HG02571 (cell line): ENCODE measurements around the gene CRHR1.
"Not testable (repeated sequence)": the region's sequence is repeated elsewhere in the genome, so short reads cannot be mapped to it uniquely, and the experiment has no call there.

Experiments
- ATAC-seq: cut with Tn5 transposase; IDR thresholded peaks from one replicate; pipeline ENCODE4 v1.9.1; 2021; ENCODE audit warnings: mild to moderate bottlenecking, moderate library complexity; ENCODE audit not compliant: unreplicated experiment

The CRHR1 gene

DNA sequence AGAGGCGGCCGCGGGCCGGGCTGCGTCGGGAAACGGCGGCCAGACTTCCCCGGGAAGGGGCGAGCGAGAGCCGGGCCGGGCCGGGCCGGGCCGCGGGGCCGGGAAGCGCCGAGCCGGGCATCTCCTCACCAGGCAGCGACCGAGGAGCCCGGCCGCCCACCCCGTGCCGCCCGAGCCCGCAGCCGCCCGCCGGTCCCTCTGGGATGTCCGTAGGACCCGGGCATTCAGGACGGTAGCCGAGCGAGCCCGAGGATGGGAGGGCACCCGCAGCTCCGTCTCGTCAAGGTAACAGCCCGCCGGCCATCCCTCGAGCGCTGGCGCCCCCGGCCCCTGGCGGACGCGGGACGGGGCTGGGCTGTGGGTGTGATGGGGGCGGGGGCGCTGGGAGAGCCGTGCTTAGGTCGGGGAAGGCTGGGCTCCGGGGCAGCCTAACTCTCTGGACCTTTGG is at the start of gene CRHR1:
TSS of gene CRHR1 (plus strand) at position 28 of the 448 bp plus-strand sequence. CDS start at position 253, 225 bp downstream.
- no peak for ATAC-seq

DNA sequence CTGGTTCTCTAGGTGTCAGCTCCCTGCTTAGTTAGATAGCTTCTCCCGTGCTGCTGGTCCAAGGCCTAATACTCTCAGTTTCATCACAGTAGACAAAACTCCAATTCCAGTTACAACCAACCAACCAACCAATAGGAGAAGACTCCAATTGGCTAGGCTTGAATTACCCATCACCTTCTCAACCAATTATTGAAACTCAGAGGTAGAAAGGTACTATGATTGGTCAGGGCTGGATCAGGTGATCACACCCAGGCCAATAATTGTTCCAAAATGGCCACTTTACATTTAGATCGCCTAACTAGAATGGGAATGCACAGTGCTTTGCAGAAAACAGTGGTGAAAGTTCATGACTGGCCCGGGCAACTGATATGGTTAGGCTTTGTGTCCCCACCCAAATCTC is 49.5 kb upstream of the CRHR1 start:
- ATAC-seq, result no peak

DNA sequence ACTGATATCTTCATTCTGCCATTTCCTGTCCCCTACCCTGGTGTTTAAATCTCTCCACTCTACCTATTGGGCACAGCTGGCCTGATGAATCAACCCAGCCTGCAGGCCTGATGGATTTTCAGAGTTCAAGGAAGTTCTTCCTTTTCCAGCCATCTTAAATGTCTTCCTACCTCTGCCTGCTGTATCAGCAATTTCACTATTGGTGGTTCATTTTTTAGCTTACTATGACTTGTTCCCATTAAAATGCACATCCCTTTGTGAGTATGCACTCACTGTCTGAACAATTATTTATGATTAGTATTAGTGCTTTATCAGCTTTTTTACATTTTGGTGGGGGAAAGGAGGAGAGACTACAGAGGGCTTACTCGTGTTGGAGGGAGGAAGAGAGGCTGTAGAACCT is 48.6 kb upstream of the CRHR1 start:
- no peak for ATAC-seq

DNA sequence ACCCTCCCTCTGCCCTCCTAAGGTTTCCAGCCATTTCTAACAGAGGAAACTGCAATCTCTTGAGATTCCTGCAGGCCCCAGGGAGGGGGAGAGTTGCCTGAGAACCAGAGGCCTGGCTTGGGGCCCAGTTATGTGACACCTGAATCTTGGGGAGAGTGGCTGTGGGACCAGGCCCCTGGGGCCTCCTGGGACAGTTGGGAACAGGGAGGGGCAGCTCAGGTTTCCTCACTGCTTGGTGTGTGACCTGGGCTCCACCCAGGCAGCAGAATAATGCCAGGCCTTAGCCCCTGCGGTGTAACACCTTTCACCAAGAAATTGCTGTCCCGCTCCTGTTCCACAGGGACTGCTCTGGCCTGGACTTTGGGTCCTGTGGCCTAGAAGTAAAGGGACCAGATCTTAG is 44.3 kb upstream of the CRHR1 start:
- ATAC-seq, result no peak

DNA sequence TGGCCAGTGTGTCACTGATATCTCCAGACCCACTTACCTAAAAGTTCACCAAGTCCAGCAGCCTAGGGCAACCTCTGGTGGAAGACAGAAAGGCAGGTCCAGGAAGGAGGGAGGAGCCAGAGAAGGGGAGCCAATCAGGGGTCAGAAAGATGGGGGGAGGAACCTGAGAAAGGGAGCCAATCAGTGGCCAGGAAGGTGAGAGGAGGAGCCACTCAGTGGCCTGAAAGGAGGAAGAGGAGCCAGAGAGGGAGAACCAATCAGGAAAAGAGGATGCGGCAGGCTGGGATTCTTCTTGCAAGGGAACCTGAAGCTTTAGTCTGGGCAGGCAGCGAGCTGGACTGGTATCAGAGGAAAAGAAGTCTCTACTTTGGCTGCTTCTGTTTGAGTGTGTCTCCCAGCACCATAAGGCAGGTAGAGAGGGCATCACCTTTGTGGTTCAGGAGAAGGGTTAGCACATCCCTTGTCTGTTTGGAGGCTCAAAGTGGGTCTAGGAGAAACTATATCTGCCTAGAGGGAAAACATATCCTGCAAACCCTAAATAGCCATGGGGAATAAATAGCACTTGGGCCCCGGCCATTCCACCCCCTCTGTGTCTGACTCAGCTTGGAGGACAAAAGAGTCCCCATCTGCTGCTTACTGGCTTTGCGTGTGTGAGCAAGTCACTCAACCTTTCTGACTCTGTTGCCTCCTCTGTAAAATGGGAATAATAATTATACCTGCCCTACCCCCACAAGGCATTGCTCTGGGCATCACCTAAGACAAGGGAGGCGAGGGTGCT is 43.4 kb upstream of the CRHR1 start:
- no peak for ATAC-seq

DNA sequence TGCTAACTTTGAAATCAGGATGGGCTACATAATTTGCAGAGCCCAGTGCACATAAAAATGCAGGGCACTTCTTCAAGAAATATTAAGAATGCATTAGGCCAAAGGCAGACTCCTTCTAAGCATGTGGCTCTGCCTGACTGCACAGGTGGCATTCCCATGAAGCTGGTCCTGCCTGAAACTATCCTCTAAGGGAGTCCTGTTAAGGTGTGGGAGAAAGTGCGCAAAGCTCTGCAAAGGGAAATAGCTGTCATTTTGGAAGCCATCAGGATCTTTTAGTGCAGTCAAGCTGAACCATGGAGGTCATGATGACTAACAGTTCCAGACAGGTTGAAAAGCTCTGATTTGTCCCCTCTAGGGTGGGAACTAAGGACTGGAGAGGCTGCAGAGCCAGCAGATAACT is 41.9 kb upstream of the CRHR1 start:
- no peak for ATAC-seq

DNA sequence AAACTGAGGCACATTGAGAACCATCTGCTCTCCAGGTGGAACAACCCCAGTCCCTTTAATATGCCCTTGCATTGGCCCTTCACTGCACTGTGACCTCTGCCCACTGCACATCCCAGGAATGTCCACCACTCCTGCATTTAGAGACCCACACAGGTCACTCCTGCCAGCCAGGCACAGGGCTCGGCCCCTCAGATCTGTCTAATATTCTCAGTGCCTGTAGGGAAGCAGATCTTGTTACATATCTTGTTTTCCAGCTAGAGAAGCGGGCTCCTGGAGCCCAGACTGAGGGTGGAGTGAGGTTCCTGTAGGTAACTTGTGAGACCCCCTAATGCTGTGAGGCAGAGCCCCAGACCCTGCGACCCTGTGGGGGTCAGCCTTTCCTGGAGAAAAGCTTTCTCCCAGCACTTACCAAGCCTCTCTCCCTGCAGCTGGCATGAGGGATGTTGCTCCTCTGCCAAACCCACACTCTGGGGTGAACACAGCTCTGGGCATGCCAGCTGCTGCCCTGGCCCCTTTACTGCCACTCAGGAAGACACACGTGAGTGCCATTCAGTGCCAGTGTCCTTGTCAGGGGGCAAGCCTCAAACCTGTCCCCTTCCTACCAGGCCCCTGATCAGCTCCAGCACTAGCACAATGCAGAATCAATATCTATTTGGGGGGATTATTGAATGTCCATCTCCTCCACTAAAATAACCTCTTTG is 40.3 kb upstream of the CRHR1 start:
- no peak for ATAC-seq

DNA sequence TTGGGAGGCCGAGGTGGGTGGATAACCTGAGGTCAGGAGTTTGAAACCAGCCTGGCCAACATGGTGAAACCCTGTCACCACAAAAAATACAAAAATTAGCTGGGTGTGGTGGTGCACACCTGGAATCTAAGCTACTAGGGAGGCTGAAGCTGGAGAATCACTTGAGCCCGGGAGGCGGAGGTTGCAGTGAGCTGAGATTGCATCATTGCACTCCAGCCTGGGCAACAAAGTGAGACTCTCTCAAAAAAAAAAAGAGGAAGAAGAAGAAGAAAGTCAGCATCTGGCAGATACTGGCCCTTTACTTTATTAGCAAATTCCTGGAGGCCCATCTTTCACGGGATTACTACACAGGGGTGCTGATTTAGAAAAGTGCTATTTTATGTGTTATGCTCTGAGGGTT is 39.3 kb upstream of the CRHR1 start:
- not testable (repeated sequence) for ATAC-seq

DNA sequence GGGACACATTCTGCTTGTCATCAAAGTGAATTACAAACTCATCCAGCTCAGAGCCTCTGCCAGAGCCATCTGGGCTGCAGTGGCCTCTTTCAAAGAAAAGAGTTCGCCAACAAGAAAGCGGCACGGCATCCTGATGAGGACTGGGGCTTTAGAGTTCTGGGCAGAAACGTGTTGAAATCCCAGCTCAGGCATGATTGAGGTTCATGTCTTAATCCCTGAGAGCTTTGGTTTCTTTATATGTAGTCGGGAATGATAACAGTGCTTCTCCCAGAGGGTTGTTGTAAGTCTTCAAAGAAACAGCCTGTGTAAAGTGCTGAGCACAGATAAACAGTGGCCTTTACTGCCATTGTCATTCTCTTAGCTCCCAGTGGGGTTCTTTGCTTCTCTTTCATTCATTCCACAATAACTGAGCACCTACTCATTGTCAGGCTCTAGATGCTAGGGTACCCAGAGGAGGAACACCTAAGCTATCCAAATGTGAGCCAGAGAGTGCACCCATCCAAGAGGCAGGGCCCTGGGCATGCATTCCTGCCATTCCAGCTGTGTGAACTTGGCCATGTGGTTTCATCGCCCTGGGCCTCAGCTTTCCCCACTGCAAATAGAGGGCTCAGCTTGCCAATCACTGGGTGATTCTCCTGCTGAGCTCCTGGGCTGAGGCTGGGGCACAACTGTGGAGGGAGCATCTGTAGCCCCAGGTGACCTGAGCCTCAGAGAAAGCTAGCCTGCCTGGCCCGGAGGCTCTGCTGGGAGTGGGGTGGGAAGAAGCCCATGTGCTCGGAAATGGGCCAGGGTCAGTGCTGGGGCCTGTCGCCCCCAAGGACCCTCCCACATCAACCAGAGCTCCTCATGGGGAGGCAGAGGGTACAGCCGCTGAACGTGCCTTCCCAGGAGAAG is 38.3 kb upstream of the CRHR1 start:
- ATAC-seq, result no peak

DNA sequence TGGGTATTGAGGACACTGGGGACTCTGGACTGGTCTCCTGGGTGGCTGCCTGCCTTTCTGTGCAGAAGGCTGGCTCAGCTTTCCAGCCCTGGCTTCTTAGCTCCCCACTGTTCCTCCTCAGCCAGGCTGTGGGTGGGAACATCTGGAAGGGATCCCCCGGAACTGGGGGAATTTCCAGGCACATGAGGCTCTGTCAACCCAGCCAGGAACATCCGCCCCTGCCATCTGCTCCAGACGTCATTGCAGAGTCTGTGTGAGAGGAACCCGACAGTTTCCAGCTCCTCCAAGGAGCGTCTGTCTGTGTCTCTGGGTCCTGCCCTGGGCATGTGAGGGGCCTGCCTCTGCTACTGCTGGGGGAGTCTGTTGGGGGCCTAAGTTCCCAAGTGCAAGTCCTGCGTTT is 36.2 kb upstream of the CRHR1 start:
- ATAC-seq, result no peak

DNA sequence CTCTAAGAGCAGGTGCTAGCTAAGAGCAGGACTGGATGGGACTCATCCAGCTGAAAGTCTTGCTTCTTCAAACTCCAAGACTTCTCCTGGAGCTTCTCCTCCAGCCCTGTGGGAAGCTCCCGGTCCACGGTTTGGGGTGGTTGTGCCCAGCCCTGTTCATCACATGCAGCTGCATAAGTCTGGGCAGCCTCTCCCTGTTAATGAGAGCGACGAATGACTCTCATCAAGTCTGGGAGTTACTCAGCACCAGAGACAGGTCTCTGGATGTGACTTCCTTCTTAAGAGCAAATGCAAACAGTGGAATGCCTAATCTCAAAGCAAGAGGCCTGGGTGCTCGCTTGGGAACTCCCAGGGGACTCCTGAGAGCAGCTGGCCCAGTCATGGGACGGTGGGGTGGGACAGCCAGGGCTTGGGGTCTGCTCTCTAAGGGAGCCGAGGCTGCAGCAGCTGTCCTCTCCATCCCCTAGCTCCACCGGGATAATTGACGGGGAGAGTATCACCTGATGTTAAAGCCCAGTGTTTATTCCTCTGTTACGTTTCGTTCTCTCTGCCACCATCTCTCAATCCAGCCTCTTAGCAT is 35.3 kb upstream of the CRHR1 start:
- ATAC-seq, result no peak

DNA sequence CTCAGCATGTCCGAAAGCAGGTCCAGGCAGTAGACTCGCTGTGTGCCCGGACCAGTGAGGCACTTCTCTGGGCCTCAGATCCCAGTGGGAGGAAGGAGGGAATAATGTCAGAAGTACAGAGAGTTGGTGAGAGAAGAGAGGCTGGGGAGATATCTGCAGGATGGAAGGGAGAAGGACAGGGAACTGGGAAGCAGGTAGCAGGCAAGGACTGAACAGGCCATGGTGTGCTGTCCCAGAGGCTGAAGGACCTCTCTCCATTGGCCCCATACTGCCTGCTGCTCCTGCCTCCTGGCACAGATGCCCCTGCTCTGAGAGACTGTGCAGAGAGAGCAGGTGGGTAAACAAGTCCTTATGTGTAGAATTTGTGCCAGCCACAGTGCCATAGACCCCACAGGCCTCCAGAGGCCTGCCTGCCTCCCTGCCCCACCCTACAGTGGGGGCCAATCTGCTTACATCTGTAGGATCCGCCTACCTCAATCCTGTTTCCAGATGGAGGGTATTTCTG is 34.2 kb upstream of the CRHR1 start:
- no peak for ATAC-seq

DNA sequence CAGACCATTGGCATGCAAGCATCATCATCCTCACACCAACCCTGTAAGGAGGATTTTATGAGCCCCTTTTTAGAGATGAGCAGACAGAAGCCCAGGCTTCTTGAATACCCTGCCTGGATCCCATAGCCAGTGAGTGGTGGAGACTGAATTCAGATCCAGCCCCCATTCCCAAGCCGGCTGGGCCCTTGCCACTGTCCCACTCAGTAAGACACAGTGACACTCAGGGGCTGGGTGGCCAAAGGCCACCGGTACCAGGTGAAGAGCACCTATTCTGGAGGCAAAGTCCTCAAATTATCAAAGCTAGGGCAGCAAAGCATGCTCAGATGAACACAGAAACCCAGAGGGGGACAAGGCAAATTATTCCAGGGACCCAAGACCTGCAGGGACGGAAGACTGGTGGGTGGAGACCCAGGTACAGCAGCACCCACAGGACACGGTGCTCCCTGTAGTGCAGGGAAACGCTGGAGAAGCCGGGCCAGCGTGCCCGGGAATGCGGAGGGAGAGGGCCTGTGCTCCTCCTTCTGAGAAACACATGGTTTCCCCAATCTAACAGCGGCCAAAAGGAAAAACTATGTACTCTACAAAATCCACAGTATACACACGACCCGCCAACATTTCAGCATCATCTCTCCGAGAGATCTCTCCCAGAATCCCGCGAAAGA is 33.2 kb upstream of the CRHR1 start:
- no peak for ATAC-seq

DNA sequence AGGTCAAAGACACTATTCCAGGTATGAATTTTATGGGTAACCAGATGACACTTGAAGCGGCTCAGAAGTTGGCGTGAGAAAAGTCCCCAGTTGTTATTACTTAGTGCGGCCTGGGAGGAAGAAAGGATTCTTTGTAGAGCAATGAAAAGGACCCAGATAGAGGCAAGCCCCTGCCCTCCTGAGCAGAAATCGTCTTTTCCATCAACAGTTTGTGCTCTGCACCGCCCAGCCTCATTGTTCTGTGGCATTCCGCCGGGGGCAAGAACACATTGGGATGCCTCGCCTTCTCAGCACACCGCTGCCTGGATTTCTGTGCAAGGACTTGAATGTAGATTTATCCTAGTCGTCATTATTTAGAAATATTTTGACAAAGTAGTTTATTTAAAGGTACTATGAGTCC is 32.7 kb upstream of the CRHR1 start:
- no peak for ATAC-seq

DNA sequence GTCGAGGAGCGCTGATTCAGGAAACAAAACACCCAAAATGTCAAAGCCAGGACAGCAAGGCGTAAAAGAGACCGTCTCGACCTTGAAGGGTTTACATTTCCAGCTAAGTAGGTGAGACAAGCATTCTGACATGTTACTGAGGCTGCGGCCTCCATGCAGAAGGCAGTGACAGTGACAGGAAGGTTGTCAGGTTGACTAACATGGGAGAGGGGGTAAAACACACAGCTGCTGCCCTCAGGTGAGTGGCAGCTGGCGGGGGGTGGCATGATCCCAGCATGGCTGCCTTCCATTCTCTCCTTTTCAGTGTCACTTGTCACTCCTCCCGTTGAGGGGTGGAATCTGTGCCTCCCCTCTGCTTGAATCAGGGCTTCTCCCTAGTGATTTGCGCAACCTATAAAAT is 31.9 kb upstream of the CRHR1 start:
- no peak for ATAC-seq

DNA sequence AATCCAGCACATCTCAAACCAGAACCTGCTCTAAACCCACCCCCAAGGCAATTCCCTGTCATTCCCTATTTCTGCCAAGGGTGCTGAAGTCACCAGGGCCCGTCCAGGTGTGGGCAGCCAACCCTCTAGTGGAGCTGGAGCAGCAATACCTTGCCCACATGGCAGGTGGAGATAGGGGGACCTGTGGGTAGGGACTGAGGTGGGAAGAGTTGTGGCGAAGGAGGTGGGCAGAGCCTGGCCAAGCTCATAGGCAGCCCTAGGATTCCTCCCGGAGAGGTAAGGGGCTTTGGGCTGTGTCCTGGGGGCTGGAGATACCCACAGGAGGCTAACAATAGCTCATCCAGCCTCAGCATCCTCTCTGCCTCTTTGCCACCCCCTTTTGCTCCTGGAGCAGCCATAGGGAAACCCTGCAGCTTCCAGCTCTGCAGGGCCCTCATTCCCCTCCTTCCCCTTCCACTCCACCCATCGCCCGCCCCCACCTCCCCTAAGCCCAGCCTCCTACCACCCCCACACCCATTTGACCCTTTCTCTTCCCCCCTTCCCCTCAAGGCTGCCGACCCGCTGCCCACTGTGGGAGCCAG is 30.4 kb upstream of the CRHR1 start:
- ATAC-seq, result no peak

DNA sequence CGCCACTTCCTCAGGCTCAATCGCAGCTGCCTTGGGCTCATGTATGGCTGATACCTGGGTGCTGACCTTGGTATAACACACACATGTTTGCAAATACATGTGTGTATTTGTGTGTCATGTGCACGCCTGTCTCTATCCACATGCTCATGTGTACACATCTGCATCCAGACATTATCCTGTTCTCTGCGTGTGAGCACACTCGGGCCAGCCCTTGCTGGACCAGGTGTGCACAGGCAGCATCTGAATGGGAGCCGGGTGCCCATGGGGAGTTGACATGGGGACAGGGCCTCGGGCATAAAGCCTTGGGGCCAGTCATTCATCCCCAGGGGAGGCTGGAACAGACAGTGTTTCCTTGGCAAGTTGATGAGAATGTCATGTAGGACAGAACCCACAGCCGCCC is 29.1 kb upstream of the CRHR1 start:
- ATAC-seq, result no peak

DNA sequence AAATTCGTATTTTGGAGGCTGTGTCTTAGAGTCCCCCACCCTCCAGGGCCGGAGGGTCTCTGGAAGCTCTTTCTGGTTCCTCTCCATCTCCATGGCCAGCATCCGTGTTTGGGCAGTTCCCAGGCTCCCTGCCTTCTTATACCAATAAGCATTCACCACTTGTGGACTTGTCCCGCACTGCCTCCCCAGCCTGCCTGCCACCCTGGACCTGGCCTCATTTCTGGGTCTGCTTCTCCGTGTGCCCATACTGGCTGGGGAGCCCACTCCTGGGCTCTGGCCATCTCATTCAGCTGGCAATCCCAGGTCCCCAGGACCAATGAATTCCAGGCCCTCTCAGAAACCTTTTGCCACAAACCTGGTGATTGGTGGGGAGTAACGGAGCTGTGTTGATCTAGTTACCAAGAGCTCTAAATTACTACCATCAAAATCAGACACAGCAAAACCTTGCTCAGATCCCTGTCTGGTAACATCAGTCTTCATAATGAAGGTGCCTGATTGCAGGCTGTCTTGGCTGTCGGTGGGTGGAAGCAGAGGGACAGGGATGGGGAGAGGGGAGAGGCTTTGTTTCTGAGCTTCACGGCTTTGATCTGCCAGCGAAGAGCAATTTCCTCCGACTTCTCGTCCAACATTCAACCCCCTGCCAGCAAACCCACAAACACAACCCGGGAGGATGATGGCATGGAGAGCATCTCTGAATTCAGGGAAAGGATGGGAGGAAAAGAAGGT is 27.7 kb upstream of the CRHR1 start:
- ATAC-seq, result no peak

DNA sequence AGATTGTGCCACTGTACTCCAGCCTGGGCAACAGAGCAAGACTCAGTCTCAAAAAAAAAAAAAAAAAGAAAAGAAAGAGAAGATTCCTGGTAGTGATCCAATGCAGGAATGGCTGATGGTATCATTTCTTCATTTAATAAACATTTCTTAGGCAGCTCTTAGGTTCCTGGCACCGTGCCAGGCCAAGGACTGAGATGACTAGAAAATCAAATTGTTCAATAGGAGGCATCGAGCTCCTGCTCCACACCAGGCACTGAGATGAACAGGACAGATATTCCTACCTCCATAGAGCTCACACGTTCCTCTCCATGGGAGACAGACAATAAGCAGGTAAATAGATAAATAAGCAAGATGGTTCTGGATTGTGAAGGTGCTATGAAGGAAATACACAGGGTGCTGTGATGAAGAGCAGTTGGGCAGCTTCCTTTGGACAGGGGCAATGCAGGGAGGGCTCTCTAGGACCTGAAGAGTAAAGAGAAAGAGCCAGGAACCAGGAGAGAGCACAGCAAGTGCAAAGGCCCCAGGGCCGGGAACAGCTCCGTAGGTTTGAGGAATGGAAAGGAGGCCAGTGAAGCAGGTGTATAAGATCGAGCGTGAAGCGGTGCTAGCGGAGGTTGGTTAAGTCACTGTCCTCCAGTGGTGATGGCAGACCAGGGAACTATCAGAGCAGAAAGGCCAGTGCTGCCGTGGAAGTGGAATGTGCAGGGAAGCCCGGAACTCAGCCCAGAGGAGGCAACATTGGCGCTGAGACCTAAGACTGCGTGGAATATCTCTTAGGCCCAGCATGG is 26.5 kb upstream of the CRHR1 start:
- no peak for ATAC-seq
